ENCODE data around the gene SNX12.

SNX12 gene

DNA sequence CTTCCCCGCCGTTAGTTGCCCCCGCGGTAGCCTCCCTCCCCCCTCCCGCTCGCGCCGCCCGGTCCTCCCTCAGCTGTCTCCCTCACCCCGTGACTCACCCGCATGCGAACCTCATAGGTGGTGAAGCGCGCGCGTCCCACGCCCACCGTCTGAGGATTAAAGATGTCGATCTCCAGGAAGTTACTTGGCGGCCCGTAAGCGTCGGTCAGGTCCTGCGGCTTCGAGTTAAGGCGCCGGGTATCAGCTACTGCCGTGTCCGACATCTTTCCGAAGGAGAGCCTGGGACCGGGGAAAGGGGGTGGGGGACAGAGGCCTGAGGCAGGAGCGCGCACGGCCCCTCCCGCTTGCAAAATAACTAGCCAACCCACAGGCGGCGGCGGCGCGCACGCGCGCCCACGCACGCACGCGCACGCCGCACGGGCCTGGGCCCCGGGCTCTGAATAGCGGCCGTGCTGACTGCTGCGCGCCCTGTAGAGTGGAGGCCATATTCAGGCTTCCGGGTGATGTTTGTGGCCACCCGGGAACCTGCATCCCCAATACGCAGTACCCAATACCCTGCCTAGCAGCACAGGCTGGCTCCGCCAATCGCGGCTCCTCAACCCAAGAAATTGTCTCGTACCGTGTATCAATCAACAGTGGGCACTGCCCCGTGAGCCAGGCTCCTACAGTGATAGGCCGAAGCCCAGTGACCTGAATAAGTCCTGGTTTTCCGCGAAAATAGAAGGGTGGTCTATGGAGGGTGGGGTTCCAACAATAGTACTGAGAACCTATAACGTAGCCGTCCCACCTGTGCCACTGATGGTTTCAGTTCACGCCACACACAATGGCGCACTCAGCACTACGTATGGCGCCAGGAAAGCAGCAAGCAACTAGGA is at the start of gene SNX12:
Gene SNX12 (minus strand): TSS at position 291 of the 875 bp plus-strand sequence. CDS start 28 bp downstream, at position 263.
- peak; percentile 66 to 83 for DNase-seq (ENCODE audit: low read depth in 1 of 2, low spot score in 1 of 2)

- DNase-seq (ENCODE audit: low read depth in 1 of 2, low spot score in 1 of 2), result no peak
Observed at GRCh38 chrX:71117358-71117757, 49.2 kb upstream of the SNX12 start.

GRCh38 chrX:71111921-71112431 is 43.8 kb upstream of the SNX12 start:
- no peak for DNase-seq (ENCODE audit: low read depth in 1 of 2, low spot score in 1 of 2)

GRCh38 chrX:71111141-71111843 is 43.2 kb upstream of the SNX12 start, which contains the start of gene IL2RG:
IL2RG (minus strand) TSS chrX:71111577; CDS start chrX:71111539, 38 bp downstream.
- peak in 1 of 2 donors; percentile 77 for DNase-seq (ENCODE audit: low read depth in 1 of 2, low spot score in 1 of 2)

GRCh38 chrX:71109051-71109450 is 40.9 kb upstream of the SNX12 start:
- DNase-seq (ENCODE audit: low read depth in 1 of 2, low spot score in 1 of 2), result no peak

- DNase-seq (ENCODE audit: low read depth in 1 of 2, low spot score in 1 of 2), result no peak
Observed at GRCh38 chrX:71107762-71108360, 39.7 kb upstream of the SNX12 start.

- no peak for DNase-seq (ENCODE audit: low read depth in 1 of 2, low spot score in 1 of 2)
Observed at GRCh38 chrX:71107245-71107644, 39.1 kb upstream of the SNX12 start.

- no peak for DNase-seq (ENCODE audit: low read depth in 1 of 2, low spot score in 1 of 2)
Observed at GRCh38 chrX:71106427-71106826, 38.3 kb upstream of the SNX12 start, which contains the start of gene CXorf65. CXorf65 (minus strand) TSS chrX:71106740; CDS start chrX:71106556, 184 bp downstream.

DNA sequence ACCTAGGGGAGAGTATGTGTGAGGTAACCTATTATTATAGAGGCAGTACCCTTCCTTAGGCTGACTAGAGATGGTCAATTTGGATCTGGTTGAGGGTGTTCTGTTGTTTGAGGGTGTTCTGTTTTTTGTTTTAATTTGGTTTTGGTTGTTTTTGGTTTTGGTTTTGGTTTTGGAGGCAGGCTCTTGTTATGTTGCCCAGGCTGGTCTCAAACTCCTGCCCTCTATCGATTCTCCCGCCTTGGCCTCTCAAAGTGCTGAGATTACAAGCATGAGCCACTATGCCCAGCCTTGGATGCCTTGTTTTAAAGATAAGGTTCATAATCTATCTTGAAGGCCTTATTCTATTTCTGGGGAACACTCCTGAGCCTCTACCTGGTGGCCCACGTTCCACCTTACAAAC is 37.5 kb upstream of the SNX12 start:
- no peak for DNase-seq (ENCODE audit: low read depth in 1 of 2, low spot score in 1 of 2)

GRCh38 chrX:71103110-71103983 is 35.2 kb upstream of the SNX12 start:
- DNase-seq (ENCODE audit: low read depth in 1 of 2, low spot score in 1 of 2), result no peak

GRCh38 chrX:71102292-71102691 is 34.2 kb upstream of the SNX12 start:
- DNase-seq (ENCODE audit: low read depth in 1 of 2, low spot score in 1 of 2), result no peak

- DNase-seq (ENCODE audit: low read depth in 1 of 2, low spot score in 1 of 2), result no peak
Observed at GRCh38 chrX:71100581-71101505, 32.7 kb upstream of the SNX12 start.

GRCh38 chrX:71099736-71100135 is 31.6 kb upstream of the SNX12 start:
- DNase-seq (ENCODE audit: low read depth in 1 of 2, low spot score in 1 of 2), result no peak

DNA sequence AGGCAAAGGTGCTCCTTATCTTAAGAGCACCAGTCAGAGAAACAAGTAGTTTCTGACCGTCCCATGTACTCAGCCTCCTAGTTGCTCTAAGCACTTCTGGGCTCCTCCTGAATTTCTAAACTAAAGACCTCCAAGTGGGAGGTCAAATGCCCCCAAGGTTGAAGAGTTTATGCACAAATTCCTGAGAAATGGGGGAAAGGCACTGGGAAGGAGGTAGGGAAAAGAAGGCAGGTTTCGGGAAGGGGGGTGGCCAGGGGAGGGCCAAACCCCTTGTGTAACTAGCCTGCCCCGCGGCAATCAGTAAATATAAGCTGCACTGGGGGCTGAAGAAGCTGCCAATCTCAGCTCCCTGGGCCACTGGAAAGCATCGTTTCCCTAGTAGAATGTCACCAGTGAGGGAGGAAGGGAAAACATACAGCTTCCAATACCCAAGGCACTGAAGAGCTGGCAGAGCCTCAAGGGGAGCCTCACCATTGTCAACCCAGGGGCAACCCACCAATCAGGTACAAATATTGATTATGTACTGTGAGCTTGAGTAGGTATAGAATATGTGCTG is 30.9 kb upstream of the SNX12 start:
- no peak for DNase-seq (ENCODE audit: low read depth in 1 of 2, low spot score in 1 of 2)

- DNase-seq (ENCODE audit: low read depth in 1 of 2, low spot score in 1 of 2), result peak in 1 of 2 donors; percentile 55
Observed at GRCh38 chrX:71098302-71098701, 30.2 kb upstream of the SNX12 start.

GRCh38 chrX:71096760-71097032 is 28.6 kb upstream of the SNX12 start:
- no peak for DNase-seq (ENCODE audit: low read depth in 1 of 2, low spot score in 1 of 2)

DNA sequence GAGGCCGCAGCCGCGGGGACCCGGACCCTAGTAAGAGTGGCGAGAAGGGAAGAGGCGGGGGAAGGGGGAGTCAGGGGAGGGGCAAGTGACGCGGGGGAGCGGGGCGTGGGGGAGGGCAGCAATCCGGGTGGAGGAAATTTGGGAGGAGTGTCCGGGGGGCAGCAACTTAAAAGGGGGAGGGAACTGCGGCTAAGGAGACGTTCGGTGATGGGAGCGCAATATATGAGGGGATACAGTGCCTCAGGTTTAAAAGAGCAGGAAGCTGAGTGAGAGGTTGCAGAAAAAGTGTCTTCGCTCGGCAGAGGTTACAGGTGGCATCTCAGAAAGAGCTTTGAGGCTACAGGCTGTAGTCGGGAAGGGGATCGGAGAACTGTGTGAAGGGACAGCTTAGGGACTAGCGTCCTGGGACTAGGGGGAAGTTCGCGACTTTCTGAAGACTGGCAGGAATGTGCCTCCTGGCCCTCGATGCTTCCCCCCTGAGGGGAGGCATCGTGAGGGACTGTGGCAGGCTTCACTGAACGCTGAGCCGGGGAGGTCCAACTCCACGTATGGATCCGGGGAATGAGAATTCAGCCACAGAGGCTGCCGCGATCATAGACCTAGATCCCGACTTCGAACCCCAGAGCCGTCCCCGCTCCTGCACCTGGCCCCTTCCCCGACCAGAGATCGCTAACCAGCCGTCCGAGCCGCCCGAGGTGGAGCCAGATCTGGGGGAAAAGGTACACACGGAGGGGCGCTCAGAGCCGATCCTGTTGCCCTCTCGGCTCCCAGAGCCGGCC is 28.0 kb upstream of the SNX12 start:
- no peak for DNase-seq (ENCODE audit: low read depth in 1 of 2, low spot score in 1 of 2)

DNA sequence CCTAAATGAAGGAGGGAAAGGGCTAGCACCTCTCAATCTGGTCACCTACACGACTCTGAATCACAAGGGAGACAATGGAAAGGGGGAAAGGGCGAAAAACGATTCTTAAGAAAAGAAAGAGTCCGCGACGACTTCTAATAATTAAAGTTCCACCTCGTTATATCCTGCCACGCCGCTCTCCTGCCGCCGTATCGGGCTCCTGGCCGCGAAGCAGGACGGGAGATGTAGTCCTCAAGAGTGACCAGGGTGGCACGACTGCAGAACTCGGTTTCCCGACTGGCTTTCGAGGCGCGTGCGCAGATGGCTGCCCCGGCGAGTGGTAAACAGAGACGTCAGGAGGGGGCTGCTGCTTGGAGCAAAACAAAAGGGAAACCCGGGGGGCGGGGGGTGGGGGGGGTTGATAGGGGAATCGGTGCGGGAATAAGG is 27.4 kb upstream of the SNX12 start, which contains the start of gene FOXO4:
Gene FOXO4 (plus strand): TSS at position 297 of the 426 bp plus-strand sequence. CDS start 678 bp downstream, outside the sequence.
- peak; percentile 64 to 78 for DNase-seq (ENCODE audit: low read depth in 1 of 2, low spot score in 1 of 2)
